GM23338 (cell line): ENCODE data around the gene C11orf91.

Experiments
- CREB1 ChIP-seq: fragments of 250-450 bp; sonication (Bioruptor Pico); IDR thresholded peaks from 2 replicates; pipeline ENCODE4 v1.5.0; 2020; ENCODE audit warnings: low read depth, mild to moderate bottlenecking, moderate library complexity
- EZH2 ChIP-seq: fragments of 200-600 bp; sonication (generic); IDR thresholded peaks from one replicate; pipeline ENCODE4 v1.8.0; 2017; ENCODE audit warnings: antibody characterized with exemption, mild to moderate bottlenecking, low read depth; ENCODE audit not compliant: unreplicated experiment
- EZH2phosphoT487 ChIP-seq: fragments of 200-600 bp; sonication (generic); IDR thresholded peaks from one replicate; pipeline ENCODE4 v1.8.1; 2018; ENCODE audit warnings: antibody characterized with exemption; ENCODE audit not compliant: unreplicated experiment
- POLR2AphosphoS5 ChIP-seq: IDR thresholded peaks from 2 replicates; pipeline ENCODE4 v1.6.1; 2016; ENCODE audit warnings: antibody characterized with exemption, low read depth
- STAT1 ChIP-seq: IDR thresholded peaks from one replicate; pipeline ENCODE4 v1.6.1; 2016; ENCODE audit warnings: antibody characterized with exemption; ENCODE audit not compliant: unreplicated experiment
- TF ChIP-seq, protein P1 (sequence below), 2 experiments: fragments of 200-600 bp in 1 of 2; sonication (generic) in 1 of 2; conservative IDR thresholded peaks; 2 replicates each; pipeline versions ENCODE4 v1.5.1 to v1.6.1; 2016 to 2017; ENCODE audit warnings: antibody characterized with exemption in 2 of 2, low read depth in 2 of 2, mild to moderate bottlenecking in 2 of 2, moderate library complexity in 1 of 2
- TF ChIP-seq, protein P2 (sequence below): IDR thresholded peaks from one replicate; pipeline ENCODE4 v1.6.1; 2018; ENCODE audit warnings: antibody characterized with exemption; ENCODE audit not compliant: unreplicated experiment
- TF ChIP-seq, protein P3 (sequence below): IDR thresholded peaks from 2 replicates; pipeline ENCODE4 v1.6.1; 2016; ENCODE audit warnings: antibody characterized with exemption

DNA sequence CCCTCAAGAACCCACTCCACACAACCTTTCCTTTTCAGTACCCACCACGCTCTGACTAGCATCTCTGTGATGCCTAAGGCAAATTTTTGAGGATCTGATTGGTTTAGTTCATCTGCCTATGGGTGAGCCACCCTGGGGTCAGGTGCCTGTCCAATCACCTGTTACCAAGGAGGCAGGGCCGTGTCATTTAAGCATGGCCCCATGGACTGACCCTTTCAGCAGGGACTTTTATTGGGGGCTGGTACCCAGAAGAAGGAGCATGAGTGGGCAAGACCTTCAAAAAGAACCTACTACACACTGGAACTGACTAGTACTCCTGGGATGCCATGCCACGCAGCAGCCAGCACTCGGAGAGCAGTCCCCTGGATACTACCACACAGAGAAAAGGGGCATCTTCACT, 28.4 kb downstream of the C11orf91 start:
- no peak for TF ChIP-seq CREB1 (CRISPR knock-in tag)
- TF ChIP-seq, protein P1, sequence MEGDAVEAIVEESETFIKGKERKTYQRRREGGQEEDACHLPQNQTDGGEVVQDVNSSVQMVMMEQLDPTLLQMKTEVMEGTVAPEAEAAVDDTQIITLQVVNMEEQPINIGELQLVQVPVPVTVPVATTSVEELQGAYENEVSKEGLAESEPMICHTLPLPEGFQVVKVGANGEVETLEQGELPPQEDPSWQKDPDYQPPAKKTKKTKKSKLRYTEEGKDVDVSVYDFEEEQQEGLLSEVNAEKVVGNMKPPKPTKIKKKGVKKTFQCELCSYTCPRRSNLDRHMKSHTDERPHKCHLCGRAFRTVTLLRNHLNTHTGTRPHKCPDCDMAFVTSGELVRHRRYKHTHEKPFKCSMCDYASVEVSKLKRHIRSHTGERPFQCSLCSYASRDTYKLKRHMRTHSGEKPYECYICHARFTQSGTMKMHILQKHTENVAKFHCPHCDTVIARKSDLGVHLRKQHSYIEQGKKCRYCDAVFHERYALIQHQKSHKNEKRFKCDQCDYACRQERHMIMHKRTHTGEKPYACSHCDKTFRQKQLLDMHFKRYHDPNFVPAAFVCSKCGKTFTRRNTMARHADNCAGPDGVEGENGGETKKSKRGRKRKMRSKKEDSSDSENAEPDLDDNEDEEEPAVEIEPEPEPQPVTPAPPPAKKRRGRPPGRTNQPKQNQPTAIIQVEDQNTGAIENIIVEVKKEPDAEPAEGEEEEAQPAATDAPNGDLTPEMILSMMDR (conservative IDR thresholded peaks at IDR 0.05; ENCODE audit: low read depth in 2 of 2) = no peak
- TF ChIP-seq STAT1 = no peak
- TF ChIP-seq, protein P2, sequence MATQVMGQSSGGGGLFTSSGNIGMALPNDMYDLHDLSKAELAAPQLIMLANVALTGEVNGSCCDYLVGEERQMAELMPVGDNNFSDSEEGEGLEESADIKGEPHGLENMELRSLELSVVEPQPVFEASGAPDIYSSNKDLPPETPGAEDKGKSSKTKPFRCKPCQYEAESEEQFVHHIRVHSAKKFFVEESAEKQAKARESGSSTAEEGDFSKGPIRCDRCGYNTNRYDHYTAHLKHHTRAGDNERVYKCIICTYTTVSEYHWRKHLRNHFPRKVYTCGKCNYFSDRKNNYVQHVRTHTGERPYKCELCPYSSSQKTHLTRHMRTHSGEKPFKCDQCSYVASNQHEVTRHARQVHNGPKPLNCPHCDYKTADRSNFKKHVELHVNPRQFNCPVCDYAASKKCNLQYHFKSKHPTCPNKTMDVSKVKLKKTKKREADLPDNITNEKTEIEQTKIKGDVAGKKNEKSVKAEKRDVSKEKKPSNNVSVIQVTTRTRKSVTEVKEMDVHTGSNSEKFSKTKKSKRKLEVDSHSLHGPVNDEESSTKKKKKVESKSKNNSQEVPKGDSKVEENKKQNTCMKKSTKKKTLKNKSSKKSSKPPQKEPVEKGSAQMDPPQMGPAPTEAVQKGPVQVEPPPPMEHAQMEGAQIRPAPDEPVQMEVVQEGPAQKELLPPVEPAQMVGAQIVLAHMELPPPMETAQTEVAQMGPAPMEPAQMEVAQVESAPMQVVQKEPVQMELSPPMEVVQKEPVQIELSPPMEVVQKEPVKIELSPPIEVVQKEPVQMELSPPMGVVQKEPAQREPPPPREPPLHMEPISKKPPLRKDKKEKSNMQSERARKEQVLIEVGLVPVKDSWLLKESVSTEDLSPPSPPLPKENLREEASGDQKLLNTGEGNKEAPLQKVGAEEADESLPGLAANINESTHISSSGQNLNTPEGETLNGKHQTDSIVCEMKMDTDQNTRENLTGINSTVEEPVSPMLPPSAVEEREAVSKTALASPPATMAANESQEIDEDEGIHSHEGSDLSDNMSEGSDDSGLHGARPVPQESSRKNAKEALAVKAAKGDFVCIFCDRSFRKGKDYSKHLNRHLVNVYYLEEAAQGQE = no peak
- no peak for TF ChIP-seq EZH2
- TF ChIP-seq POLR2AphosphoS5 = no peak
- TF ChIP-seq EZH2phosphoT487 = no peak
- TF ChIP-seq, protein P3, sequence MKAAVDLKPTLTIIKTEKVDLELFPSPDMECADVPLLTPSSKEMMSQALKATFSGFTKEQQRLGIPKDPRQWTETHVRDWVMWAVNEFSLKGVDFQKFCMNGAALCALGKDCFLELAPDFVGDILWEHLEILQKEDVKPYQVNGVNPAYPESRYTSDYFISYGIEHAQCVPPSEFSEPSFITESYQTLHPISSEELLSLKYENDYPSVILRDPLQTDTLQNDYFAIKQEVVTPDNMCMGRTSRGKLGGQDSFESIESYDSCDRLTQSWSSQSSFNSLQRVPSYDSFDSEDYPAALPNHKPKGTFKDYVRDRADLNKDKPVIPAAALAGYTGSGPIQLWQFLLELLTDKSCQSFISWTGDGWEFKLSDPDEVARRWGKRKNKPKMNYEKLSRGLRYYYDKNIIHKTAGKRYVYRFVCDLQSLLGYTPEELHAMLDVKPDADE = no peak
